Mucosa of gallbladder (tissue), 1 donor: ENCODE data around the gene ASCL5. TPM values are rescaled to one million over a fixed set of nuclear protein-coding genes. Genes with fewer than 3 reads are reported as not detected.

Experiments
- DNase-seq: peaks from one replicate; pipeline ENCODE4 v3.0.0-alpha.2; 2020; ENCODE audit warnings: low spot score
- total RNA-seq: library from RNA; stranded (reverse); gene quantifications from one replicate; pipeline ENCODE4 v1.2.1, GENCODE V29; 2021
- donor health status: DM: no; HTN: no; CAD: no.

ASCL5 gene
- total RNA-seq, 1 donor from 2014 or later: 0.12 TPM

GRCh38 chr1:201111156-201111555 is 15.8 kb downstream of the ASCL5 start:
- no peak for DNase-seq

- no peak for DNase-seq
Measured at GRCh38 chr1:201110616-201111015, 16.4 kb downstream of the ASCL5 start.

- no peak for DNase-seq
Measured at GRCh38 chr1:201110138-201110537, 16.8 kb downstream of the ASCL5 start.

GRCh38 chr1:201109651-201110050 is 17.3 kb downstream of the ASCL5 start:
- DNase-seq: no peak

GRCh38 chr1:201108614-201109013 is 18.4 kb downstream of the ASCL5 start:
- no peak for DNase-seq

- no peak for DNase-seq
Measured at GRCh38 chr1:201105688-201106087, 21.3 kb downstream of the ASCL5 start.

GRCh38 chr1:201104141-201104540 is 22.8 kb downstream of the ASCL5 start:
- DNase-seq: no peak

GRCh38 chr1:201103666-201104065 is 23.3 kb downstream of the ASCL5 start:
- no peak for DNase-seq

GRCh38 chr1:201100169-201100930 is 26.6 kb downstream of the ASCL5 start:
- DNase-seq: no peak

GRCh38 chr1:201098992-201099677 is 27.8 kb downstream of the ASCL5 start:
- DNase-seq: no peak

- DNase-seq: no peak
Measured at GRCh38 chr1:201096977-201097856, 29.8 kb downstream of the ASCL5 start.

- no peak for DNase-seq
Measured at GRCh38 chr1:201096041-201096461, 30.9 kb downstream of the ASCL5 start.

GRCh38 chr1:201095581-201095980 is 31.4 kb downstream of the ASCL5 start:
- no peak for DNase-seq

- no peak for DNase-seq
Measured at GRCh38 chr1:201094832-201095231, 32.2 kb downstream of the ASCL5 start.

GRCh38 chr1:201093962-201094361 is 33.0 kb downstream of the ASCL5 start:
- no peak for DNase-seq

GRCh38 chr1:201093561-201093960 is 33.4 kb downstream of the ASCL5 start:
- DNase-seq: no peak

- no peak for DNase-seq
Measured at GRCh38 chr1:201092738-201093137, 34.2 kb downstream of the ASCL5 start.

- no peak for DNase-seq
Measured at GRCh38 chr1:201091256-201091655, 35.7 kb downstream of the ASCL5 start.

- DNase-seq: no peak
Measured at GRCh38 chr1:201090541-201090940, 36.4 kb downstream of the ASCL5 start.

GRCh38 chr1:201089596-201089995 is 37.4 kb downstream of the ASCL5 start:
- no peak for DNase-seq

- no peak for DNase-seq
Measured at GRCh38 chr1:201088901-201089525, 38.0 kb downstream of the ASCL5 start.

GRCh38 chr1:201088395-201088794 is 38.6 kb downstream of the ASCL5 start:
- no peak for DNase-seq
